HEK293 (cell line): ENCODE data around the gene TMPRSS6.
A peak's percentile ranks its signal among the peaks of the same experiment; 100 is the strongest.

Source experiments
- CTCF ChIA-PET: fragments of 350-600 bp; formaldehyde crosslinking; extraction: SDS; loops from one replicate; lab custom pipeline; 2021; ENCODE audit warnings: antibody characterized with exemption; lab: Yijun Ruan, JAX
- POLR2A ChIA-PET: fragments of 300-600 bp; formaldehyde crosslinking; extraction: SDS; loops from one replicate; lab custom pipeline; 2020; ENCODE audit warnings: antibody characterized with exemption, inconsistent platforms; lab: Yijun Ruan, JAX
- H3K27ac ChIP-seq: fragments of 200-500 bp; sonication (Bioruptor generic); 2 replicates; pipeline ENCODE4 v1.5.1; 2014; ENCODE audit warnings: low read depth, low read length, control low read depth, inconsistent platforms; ENCODE audit errors: extremely low read depth
- H3K36me3 ChIP-seq, 2 experiments: fragments of 200-500 bp in 1 of 2; sonication (Bioruptor generic) in 1 of 2; 1 replicate in 1 of 2; 2 replicates in 1 of 2; pipeline ENCODE4 v1.5.1; 2014 to 2017; ENCODE audit warnings: inconsistent platforms in 2 of 2, low read length in 2 of 2; ENCODE audit not compliant: control insufficient read depth in 2 of 2, insufficient read depth in 1 of 2
- H3K4me1 ChIP-seq: fragments of 200-500 bp; sonication (Bioruptor generic); 2 replicates; pipeline ENCODE4 v1.5.1; 2014; ENCODE audit warnings: mild to moderate bottlenecking, low read length, inconsistent platforms; ENCODE audit not compliant: control insufficient read depth, insufficient read depth
- H3K4me3 ChIP-seq: 2 replicates; pipeline ENCODE4 v1.5.1; 2011; ENCODE audit warnings: low read depth, mild to moderate bottlenecking, control low read depth, low read length, moderate library complexity
- H3K9me3 ChIP-seq: fragments of 200-500 bp; sonication (Bioruptor generic); 2 replicates; pipeline ENCODE4 v1.5.1; 2014; ENCODE audit warnings: low read depth, low read length, inconsistent platforms; ENCODE audit not compliant: control insufficient read depth, insufficient read depth
- BCL6B ChIP-seq: fragments of 450-650 bp; formaldehyde crosslinking; IDR thresholded peaks from 2 replicates; pipeline ENCODE4 v1.5.1; 2017; ENCODE audit warnings: missing biosample characterization, missing genetic modification characterization
- KLF9 ChIP-seq: fragments of 450-650 bp; formaldehyde crosslinking; IDR thresholded peaks from 2 replicates; pipeline ENCODE4 v1.5.1; 2016; ENCODE audit warnings: missing biosample characterization, missing genetic modification characterization, low read depth
- PRDM10 ChIP-seq: fragments of 450-650 bp; formaldehyde crosslinking; IDR thresholded peaks from 2 replicates; pipeline ENCODE4 v1.5.1; 2016; ENCODE audit warnings: missing biosample characterization, missing genetic modification characterization
- YY2 ChIP-seq: fragments of 450-650 bp; formaldehyde crosslinking; IDR thresholded peaks from 2 replicates; pipeline ENCODE4 v1.5.1; 2016; ENCODE audit warnings: missing biosample characterization, missing genetic modification characterization
- ZBTB10 ChIP-seq: fragments of 450-650 bp; formaldehyde crosslinking; IDR thresholded peaks from 2 replicates; pipeline ENCODE4 v1.5.1; 2016; ENCODE audit warnings: missing biosample characterization, missing genetic modification characterization
- ZBTB20 ChIP-seq: fragments of 450-650 bp; formaldehyde crosslinking; IDR thresholded peaks from 2 replicates; pipeline ENCODE4 v1.5.1; 2016; ENCODE audit warnings: missing biosample characterization, missing genetic modification characterization
- ZFP69B ChIP-seq: fragments of 450-650 bp; formaldehyde crosslinking; IDR thresholded peaks from 2 replicates; pipeline ENCODE4 v1.5.1; 2016; ENCODE audit warnings: missing biosample characterization, missing genetic modification characterization
- ZNF114 ChIP-seq: fragments of 450-650 bp; formaldehyde crosslinking; IDR thresholded peaks from 2 replicates; pipeline ENCODE4 v1.5.0; 2017; ENCODE audit warnings: missing biosample characterization, missing genetic modification characterization
- ZNF157 ChIP-seq: fragments of 450-650 bp; formaldehyde crosslinking; IDR thresholded peaks from 2 replicates; pipeline ENCODE4 v1.5.1; 2016; ENCODE audit warnings: missing biosample characterization, missing genetic modification characterization
- ZNF184 ChIP-seq: fragments of 450-650 bp; IDR thresholded peaks from 2 replicates; pipeline ENCODE4 v1.5.1; 2018; ENCODE audit warnings: missing biosample characterization, mild to moderate bottlenecking, missing genetic modification characterization
- ZNF214 ChIP-seq: fragments of 450-650 bp; formaldehyde crosslinking; IDR thresholded peaks from 2 replicates; pipeline ENCODE4 v1.5.1; 2017; ENCODE audit warnings: missing biosample characterization, mild to moderate bottlenecking, missing genetic modification characterization, borderline replicate concordance
- ZNF221 ChIP-seq: fragments of 450-650 bp; formaldehyde crosslinking; IDR thresholded peaks from 2 replicates; pipeline ENCODE4 v1.5.1; 2017; ENCODE audit warnings: missing biosample characterization, missing genetic modification characterization, borderline replicate concordance
- ZNF335 ChIP-seq: fragments of 450-650 bp; formaldehyde crosslinking; conservative IDR thresholded peaks from 2 replicates; pipeline ENCODE4 v1.5.1; 2016; ENCODE audit warnings: missing biosample characterization, missing genetic modification characterization
- ZNF391 ChIP-seq: fragments of 450-650 bp; formaldehyde crosslinking; IDR thresholded peaks from 2 replicates; pipeline ENCODE4 v1.5.1; 2016; ENCODE audit warnings: low read depth, missing biosample characterization, missing genetic modification characterization, borderline replicate concordance
- ZNF510 ChIP-seq: fragments of 450-650 bp; formaldehyde crosslinking; IDR thresholded peaks from 2 replicates; pipeline ENCODE4 v1.5.1; 2018; ENCODE audit warnings: mild to moderate bottlenecking, missing genetic modification characterization, missing biosample characterization; ENCODE audit not compliant: insufficient replicate concordance
- ZNF610 ChIP-seq: fragments of 450-650 bp; formaldehyde crosslinking; IDR thresholded peaks from 2 replicates; pipeline ENCODE4 v1.5.1; 2016; ENCODE audit warnings: missing biosample characterization, missing genetic modification characterization, borderline replicate concordance
- ZNF623 ChIP-seq: fragments of 450-650 bp; formaldehyde crosslinking; IDR thresholded peaks from 2 replicates; pipeline ENCODE4 v1.5.1; 2016; ENCODE audit warnings: missing biosample characterization, missing genetic modification characterization
- ZNF664 ChIP-seq: fragments of 450-650 bp; formaldehyde crosslinking; IDR thresholded peaks from 2 replicates; pipeline ENCODE4 v1.5.1; 2016; ENCODE audit warnings: missing biosample characterization, missing genetic modification characterization
- ZNF701 ChIP-seq: fragments of 450-650 bp; formaldehyde crosslinking; IDR thresholded peaks from 2 replicates; pipeline ENCODE4 v1.5.1; 2016; ENCODE audit warnings: missing biosample characterization, missing genetic modification characterization

TMPRSS6 gene

GRCh38 chr22:37020192-37020479 lies 89.4 kb downstream of the TMPRSS6 start:
- Histone ChIP-seq H3K4me1 (no peaks in the 10 kb centered on the region), H3K9me3 (no peaks in the 10 kb centered on the region), H3K27ac (peak overlapping the region; percentile 97), H3K36me3 (peaks cover 4 to 39% of the 10 kb centered on the region in 2 experiments; a peak in 2 of 3 replicates), H3K4me3 (peak overlapping the region; percentile 82)
- POLR2A ChIA-PET, result interaction anchor here (1.1 to 3.0 kb wide), 6 partner anchors 7 to 177 kb away, joined by 3 to 13 read pairs (median 6); no protein-coding TSS in a partner anchor
- TF ChIP-seq ZNF335 (tag by site-specific recombination) (peak; percentile 52; the same call in 1 of the 2 replicates), PRDM10 (tag by site-specific recombination) (no peak), ZNF221 (tag by site-specific recombination) (no peak), ZNF701 (tag by site-specific recombination) (no peak), ZBTB20 (tag by site-specific recombination) (no peak; the same call in 1 of the 2 replicates), BCL6B (tag by site-specific recombination) (no peak), ZBTB10 (tag by site-specific recombination) (no peak), ZNF214 (no peak), KLF9 (tag by site-specific recombination) (no peak), ZNF114 (tag by site-specific recombination) (no peak), ZNF391 (0 out of 2 replicates have a peak, but pooled peaks have one; percentile 2), ZNF510 (tag by site-specific recombination) (no peak), ZNF184 (tag by site-specific recombination) (no peak), ZFP69B (tag by site-specific recombination) (no peak), ZNF610 (tag by site-specific recombination) (0 out of 2 replicates have a peak, but pooled peaks have one; percentile 9), ZNF623 (tag by site-specific recombination) (no peak), ZNF664 (tag by site-specific recombination) (no peak), ZNF157 (no peak), YY2 (no peak)
- CTCF ChIA-PET, result interaction anchor here (0.9 to 4.3 kb wide), 5 partner anchors 11 to 34 kb away, joined by 4 to 39 read pairs (median 12); no protein-coding TSS in a partner anchor
